Nephron (organoid): ENCODE results near the gene HNF1B.
A peak's percentile ranks its signal among the peaks of the same experiment; 100 is the strongest.

ENCODE experiments used
- H3K27ac Mint-ChIP-seq, 3 experiments: 2 replicates each; pipeline ENCODE4 v1.8.0; 2020; ENCODE audit warnings: mixed read lengths in 3 of 3, mild to moderate bottlenecking in 2 of 3, moderate library complexity in 1 of 3
- H3K27me3 Mint-ChIP-seq: 2 replicates; pipeline ENCODE4 v1.8.0; 2021; ENCODE audit warnings: low read depth, mild to moderate bottlenecking, moderate library complexity, mixed read lengths
- H3K36me3 Mint-ChIP-seq: 2 replicates; pipeline ENCODE4 v1.8.0; 2020; ENCODE audit warnings: low read depth, mixed read lengths
- H3K4me1 Mint-ChIP-seq: 2 replicates; pipeline ENCODE4 v1.8.0; 2020; ENCODE audit warnings: mixed read lengths
- H3K4me3 Mint-ChIP-seq, 3 experiments: 2 replicates each; pipeline ENCODE4 v1.8.0; 2020; ENCODE audit warnings: mild to moderate bottlenecking in 3 of 3, mixed read lengths in 3 of 3, moderate library complexity in 2 of 3
- H3K9me3 Mint-ChIP-seq: 2 replicates; pipeline ENCODE4 v1.8.0; 2020; ENCODE audit warnings: mixed read lengths
- TF ChIP-seq, protein P1 (sequence below), 3 experiments: fragments of 200-600 bp; sonication (generic); IDR thresholded peaks; one replicate each; pipeline ENCODE4 v1.5.0; 2021; ENCODE audit warnings: antibody characterized with exemption in 3 of 3; ENCODE audit not compliant: unreplicated experiment in 3 of 3

The HNF1B gene

DNA sequence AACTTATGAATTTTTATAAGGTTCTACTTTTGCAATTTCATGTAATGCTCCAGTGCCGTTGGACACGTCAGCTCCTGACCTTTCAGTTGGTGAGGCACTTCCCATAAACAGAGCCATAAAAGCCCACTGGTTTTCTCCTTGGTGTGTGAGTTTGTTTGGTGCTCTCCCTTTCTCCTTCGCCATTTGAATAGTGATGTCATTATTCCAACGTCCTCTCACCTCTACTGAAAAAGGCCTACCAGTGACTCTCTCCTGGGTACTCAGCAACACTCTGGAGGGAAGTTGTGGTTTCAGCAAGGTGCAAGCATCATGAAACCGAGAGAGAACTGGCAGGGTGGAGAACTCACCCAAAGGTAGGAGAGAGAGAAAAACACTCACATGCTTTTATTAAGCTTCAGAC is 29.6 kb upstream of the HNF1B start:
- Mint-ChIP-seq H3K9me3 (no peaks in the 10 kb centered on the region), H3K27ac (peak overlapping the region in 1 of 3 experiments; percentile 82), H3K4me1 (no peaks in the 10 kb centered on the region), H3K36me3 (no peaks in the 10 kb centered on the region), H3K27me3 (peaks cover 16% of the 10 kb centered on the region), H3K4me3 (no peak overlapping the region)
- TF ChIP-seq, protein P1, sequence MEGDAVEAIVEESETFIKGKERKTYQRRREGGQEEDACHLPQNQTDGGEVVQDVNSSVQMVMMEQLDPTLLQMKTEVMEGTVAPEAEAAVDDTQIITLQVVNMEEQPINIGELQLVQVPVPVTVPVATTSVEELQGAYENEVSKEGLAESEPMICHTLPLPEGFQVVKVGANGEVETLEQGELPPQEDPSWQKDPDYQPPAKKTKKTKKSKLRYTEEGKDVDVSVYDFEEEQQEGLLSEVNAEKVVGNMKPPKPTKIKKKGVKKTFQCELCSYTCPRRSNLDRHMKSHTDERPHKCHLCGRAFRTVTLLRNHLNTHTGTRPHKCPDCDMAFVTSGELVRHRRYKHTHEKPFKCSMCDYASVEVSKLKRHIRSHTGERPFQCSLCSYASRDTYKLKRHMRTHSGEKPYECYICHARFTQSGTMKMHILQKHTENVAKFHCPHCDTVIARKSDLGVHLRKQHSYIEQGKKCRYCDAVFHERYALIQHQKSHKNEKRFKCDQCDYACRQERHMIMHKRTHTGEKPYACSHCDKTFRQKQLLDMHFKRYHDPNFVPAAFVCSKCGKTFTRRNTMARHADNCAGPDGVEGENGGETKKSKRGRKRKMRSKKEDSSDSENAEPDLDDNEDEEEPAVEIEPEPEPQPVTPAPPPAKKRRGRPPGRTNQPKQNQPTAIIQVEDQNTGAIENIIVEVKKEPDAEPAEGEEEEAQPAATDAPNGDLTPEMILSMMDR (IDR thresholded peaks at IDR 0.05; ENCODE audit: unreplicated experiment in 3 of 3), result no peak

DNA sequence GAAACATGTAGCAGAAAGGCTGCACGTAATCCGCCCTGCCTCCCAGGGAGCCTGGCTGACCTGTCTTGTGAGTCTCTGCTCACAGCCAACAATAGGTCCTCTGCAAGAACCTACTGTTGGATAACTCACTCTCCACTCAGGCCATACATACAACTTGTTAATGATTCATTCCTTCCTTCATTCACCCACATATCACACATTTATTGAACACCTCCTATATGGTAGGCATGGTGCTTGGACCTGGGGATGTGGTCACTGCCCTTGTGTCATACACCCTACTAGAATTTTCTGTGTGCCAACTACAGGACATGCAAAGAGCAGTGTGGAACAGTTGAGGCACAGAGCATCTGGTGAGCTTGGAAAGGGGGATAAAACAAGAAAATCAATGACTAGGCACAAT is 28.1 kb upstream of the HNF1B start:
- Mint-ChIP-seq H3K9me3 (no peaks in the 10 kb centered on the region), H3K36me3 (no peaks in the 10 kb centered on the region), H3K27me3 (peaks cover 12% of the 10 kb centered on the region), H3K27ac (peak overlapping the region in 1 of 3 experiments; percentile 82), H3K4me1 (no peaks in the 10 kb centered on the region), H3K4me3 (no peak overlapping the region)
- TF ChIP-seq, protein P1 (IDR thresholded peaks at IDR 0.05; ENCODE audit: unreplicated experiment in 3 of 3), result no peak

DNA sequence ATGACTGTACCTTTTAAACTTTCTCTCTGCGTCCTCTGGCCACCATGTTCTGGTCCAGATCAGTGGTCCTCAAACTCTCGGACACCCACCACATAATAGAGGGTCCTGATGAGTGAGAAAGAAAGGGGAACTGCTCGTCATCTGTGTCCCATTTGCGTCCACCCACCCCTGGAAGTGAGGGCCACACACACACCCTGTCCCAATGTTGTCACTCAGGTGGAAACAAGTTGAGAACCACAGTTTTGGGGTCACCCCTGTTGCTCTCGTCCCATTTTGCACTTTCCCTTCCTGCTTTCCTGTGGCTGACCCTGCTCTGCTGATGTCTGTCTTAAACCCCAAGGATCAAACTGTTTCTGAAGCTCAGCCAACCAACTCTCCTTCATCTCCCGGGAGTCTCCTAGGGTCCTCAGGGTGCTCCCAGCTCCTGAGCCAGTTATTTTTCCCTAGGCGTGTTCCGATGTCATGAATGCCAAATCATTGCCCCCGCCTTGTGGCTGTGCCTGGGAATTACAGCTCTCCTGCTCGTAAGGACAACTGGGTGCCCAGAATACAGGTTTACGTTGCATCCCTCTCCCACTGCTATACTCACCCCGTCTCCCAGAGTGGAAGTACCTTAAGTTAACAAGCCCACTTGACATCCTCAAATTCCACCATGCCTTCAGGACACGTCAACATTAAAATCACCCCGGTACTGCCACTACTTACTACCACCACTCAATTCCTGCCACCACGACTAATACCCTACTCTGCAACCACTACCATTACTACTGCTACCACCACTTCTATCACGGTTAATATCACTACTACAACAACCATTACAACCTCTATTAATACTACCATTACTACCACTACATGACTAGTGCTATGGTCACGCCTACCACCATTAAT is 26.0 kb upstream of the HNF1B start:
- no peaks in the 10 kb centered on the region for H3K4me1 Mint-ChIP-seq
- peaks cover 12% of the 10 kb centered on the region for H3K27me3 Mint-ChIP-seq
- no peaks in the 10 kb centered on the region for H3K9me3 Mint-ChIP-seq
- H3K4me3 Mint-ChIP-seq, result no peak overlapping the region
- TF ChIP-seq, protein P1 (IDR thresholded peaks at IDR 0.05; ENCODE audit: unreplicated experiment in 3 of 3), result peak; percentile 50 to 67 (median 59)
- H3K36me3 Mint-ChIP-seq, result no peaks in the 10 kb centered on the region
- peak overlapping the region in 1 of 3 experiments; percentile 28 for H3K27ac Mint-ChIP-seq

DNA sequence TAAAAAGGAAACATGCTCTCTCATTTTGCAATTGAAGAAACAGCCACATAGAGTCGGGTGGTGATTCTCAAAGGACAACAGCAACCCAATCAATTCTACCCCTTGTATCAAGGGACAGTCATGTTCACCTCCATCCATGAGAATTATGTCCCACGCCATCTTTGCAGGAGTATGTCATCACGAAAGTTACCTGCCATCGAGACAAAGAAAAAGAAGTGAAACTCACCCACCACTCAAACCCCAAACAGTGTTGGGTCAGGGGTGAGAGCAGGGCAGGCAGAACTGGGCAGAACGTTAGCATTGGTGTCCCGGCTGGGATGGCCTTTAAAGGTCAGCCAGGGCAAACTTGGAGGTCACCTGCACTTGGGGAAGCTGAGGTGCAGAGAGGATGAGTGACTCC is 24.2 kb upstream of the HNF1B start:
- H3K4me3 Mint-ChIP-seq, result no peak overlapping the region
- no peaks in the 10 kb centered on the region for H3K9me3 Mint-ChIP-seq
- peaks cover 15% of the 10 kb centered on the region for H3K27me3 Mint-ChIP-seq
- TF ChIP-seq, protein P1 (IDR thresholded peaks at IDR 0.05; ENCODE audit: unreplicated experiment in 3 of 3), result no peak
- H3K36me3 Mint-ChIP-seq, result no peaks in the 10 kb centered on the region
- H3K27ac Mint-ChIP-seq, result no peak overlapping the region
- H3K4me1 Mint-ChIP-seq, result peaks cover 5% of the 10 kb centered on the region

DNA sequence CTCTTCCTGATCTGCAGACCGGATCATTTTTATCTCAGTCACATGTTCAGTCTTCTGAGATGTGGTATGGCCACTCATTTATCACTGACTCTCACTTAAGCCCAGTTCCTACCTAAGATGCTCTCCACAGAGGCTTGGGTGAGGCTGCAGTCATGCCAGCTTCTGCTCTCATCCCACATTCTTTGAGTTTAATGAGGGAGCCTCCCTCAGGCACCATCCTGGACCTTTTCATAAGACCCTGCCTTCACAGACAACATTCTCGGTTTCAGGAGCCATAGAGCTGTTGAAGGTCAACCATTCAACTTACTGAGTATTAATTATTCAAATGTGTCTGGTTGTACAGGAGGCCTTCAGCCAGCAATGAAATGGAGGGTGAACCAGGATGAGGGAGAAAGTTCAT is 23.6 kb upstream of the HNF1B start:
- Mint-ChIP-seq H3K36me3 (no peaks in the 10 kb centered on the region), H3K9me3 (no peaks in the 10 kb centered on the region), H3K27me3 (peaks cover 11% of the 10 kb centered on the region), H3K4me3 (no peak overlapping the region), H3K27ac (no peak overlapping the region), H3K4me1 (peaks cover 5% of the 10 kb centered on the region)
- TF ChIP-seq, protein P1 (IDR thresholded peaks at IDR 0.05; ENCODE audit: unreplicated experiment in 3 of 3), result no peak

DNA sequence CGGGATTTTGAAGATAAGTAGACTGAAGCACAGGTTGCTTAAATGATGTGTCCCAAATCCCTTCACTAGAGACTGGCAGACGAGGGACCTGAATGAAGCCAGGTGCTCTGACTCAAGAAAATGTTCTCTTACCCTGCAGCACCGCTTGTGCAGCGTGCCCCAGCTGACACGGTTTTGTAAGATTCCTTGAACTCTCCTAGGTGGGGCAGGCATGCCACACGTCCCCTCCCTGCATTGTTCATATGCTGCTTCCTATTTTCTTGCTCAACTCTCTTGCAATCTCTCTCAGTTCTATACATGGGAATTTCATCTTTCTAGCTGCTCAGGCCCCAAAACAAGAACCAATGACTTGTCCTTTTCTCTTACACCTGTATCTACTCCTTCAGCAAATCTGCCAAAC is 22.1 kb upstream of the HNF1B start:
- Mint-ChIP-seq H3K4me1 (peaks cover 5% of the 10 kb centered on the region), H3K9me3 (no peaks in the 10 kb centered on the region), H3K27ac (peak overlapping the region; percentile 4 to 29 (median 26)), H3K36me3 (no peaks in the 10 kb centered on the region), H3K27me3 (peaks cover 12% of the 10 kb centered on the region), H3K4me3 (no peak overlapping the region)
- TF ChIP-seq, protein P1 (IDR thresholded peaks at IDR 0.05; ENCODE audit: unreplicated experiment in 3 of 3), result no peak
